C4-2B (cell line): ENCODE measurements around the gene AQP7.

Experiments used
- H3K27ac ChIP-seq: fragments of 450-650 bp; 2 replicates; pipeline ENCODE4 v1.5.1; 2017
- ZFX ChIP-seq: fragments of 450-650 bp; IDR thresholded peaks from 2 replicates; pipeline ENCODE4 v1.6.1; 2017
- TF ChIP-seq, protein P1 (sequence below): fragments of 450-650 bp; conservative IDR thresholded peaks from 2 replicates; pipeline ENCODE4 v1.5.1; 2017; ENCODE audit warnings: mild to moderate bottlenecking

AQP7 gene

DNA sequence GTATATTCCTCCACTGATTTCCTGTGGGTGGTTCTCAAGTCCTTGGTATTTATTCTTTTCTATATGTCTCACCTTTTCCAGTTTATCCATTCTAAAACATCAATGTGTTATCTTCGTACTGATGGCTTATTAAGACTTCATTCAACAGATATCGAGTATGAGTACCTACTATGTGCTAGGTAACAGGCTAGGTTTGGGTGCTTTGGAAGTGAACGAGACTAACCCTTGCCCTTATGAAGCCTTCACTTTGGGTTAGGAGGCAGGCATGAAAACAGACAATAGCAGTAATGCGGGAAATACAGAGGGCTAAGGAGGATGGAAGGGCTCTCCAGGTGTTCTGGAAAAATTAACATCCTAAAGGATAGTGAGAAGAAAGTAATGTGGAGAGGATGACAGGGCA lies 53.4 kb downstream of the AQP7 start:
- H3K27ac ChIP-seq: no peak overlapping the region
- TF ChIP-seq, protein P1, sequence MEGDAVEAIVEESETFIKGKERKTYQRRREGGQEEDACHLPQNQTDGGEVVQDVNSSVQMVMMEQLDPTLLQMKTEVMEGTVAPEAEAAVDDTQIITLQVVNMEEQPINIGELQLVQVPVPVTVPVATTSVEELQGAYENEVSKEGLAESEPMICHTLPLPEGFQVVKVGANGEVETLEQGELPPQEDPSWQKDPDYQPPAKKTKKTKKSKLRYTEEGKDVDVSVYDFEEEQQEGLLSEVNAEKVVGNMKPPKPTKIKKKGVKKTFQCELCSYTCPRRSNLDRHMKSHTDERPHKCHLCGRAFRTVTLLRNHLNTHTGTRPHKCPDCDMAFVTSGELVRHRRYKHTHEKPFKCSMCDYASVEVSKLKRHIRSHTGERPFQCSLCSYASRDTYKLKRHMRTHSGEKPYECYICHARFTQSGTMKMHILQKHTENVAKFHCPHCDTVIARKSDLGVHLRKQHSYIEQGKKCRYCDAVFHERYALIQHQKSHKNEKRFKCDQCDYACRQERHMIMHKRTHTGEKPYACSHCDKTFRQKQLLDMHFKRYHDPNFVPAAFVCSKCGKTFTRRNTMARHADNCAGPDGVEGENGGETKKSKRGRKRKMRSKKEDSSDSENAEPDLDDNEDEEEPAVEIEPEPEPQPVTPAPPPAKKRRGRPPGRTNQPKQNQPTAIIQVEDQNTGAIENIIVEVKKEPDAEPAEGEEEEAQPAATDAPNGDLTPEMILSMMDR: no peak
- TF ChIP-seq ZFX: no peak

GRCh38 chr9:33346564-33346963 lies 55.8 kb downstream of the AQP7 start:
- H3K27ac ChIP-seq: no peak overlapping the region
- no peak for TF ChIP-seq ZFX
- TF ChIP-seq, protein P1: no peak

GRCh38 chr9:33344145-33344544 lies 58.2 kb downstream of the AQP7 start:
- no peak overlapping the region for H3K27ac ChIP-seq
- TF ChIP-seq, protein P1: no peak
- no peak for TF ChIP-seq ZFX

GRCh38 chr9:33341182-33341581 lies 61.2 kb downstream of the AQP7 start:
- no peak for TF ChIP-seq ZFX
- TF ChIP-seq, protein P1: no peak
- no peak overlapping the region for H3K27ac ChIP-seq

- no peak overlapping the region for H3K27ac ChIP-seq
- TF ChIP-seq, protein P1: no peak
- TF ChIP-seq ZFX: no peak
These were observed 62.2 kb downstream of the AQP7 start for GRCh38 chr9:33340186-33340585.
